IMR-90 (cell line): ENCODE data around the gene ARHGEF10L. TPM values are rescaled to one million over a fixed set of nuclear protein-coding genes. Genes with fewer than 3 reads are reported as not detected.

Experiments
- ATAC-seq: fragments of 200-7000 bp; cut with Tn5 transposase; 2 replicates; pipeline ENCODE4 v1.9.1; 2020; ENCODE audit warnings: low read depth, mild to moderate bottlenecking, moderate library complexity
- BruUV-seq: library from RNA; stranded (reverse); fragments of 400-500 nt; replicated peaks from 2 replicates; lab custom pipeline; 2021; lab: Mats Ljungman, UMichigan
- CTCF ChIA-PET: fragments of 300-600 bp; formaldehyde crosslinking; extraction: SDS; loops from one replicate; lab custom pipeline; 2021; ENCODE audit warnings: antibody characterized with exemption; lab: Yijun Ruan, JAX
- POLR2A ChIA-PET: fragments of 300-600 bp; sonication (Branson Sonifier 250); formaldehyde crosslinking; loops from one replicate; lab custom pipeline; 2022; ENCODE audit warnings: antibody characterized with exemption; ENCODE audit not compliant: unreplicated experiment; lab: Charles Lee
- DNase-seq: peaks from one replicate; pipeline ENCODE4 v3.0.0; 2013
- H2AFZ ChIP-seq: replicated peaks from 2 replicates; pipeline ENCODE3; 2013; ENCODE audit warnings: low read length, mild to moderate bottlenecking; ENCODE audit not compliant: poor library complexity
- H2AK5ac ChIP-seq: 2 replicates; pipeline ENCODE4 v1.6.1; 2013; ENCODE audit warnings: low read depth, low read length, inconsistent platforms
- H2AK9ac ChIP-seq: replicated peaks from 2 replicates; pipeline ENCODE3; 2013; ENCODE audit warnings: mild to moderate bottlenecking, low read depth, low read length, moderate library complexity; ENCODE audit not compliant: poor library complexity
- H2BK120ac ChIP-seq: 2 replicates; pipeline ENCODE4 v1.6.1; 2013; ENCODE audit warnings: low read depth, low read length, inconsistent platforms
- H2BK15ac ChIP-seq: 3 replicates; pipeline ENCODE4 v1.6.1; 2013; ENCODE audit warnings: low read depth, low read length, inconsistent platforms
- H2BK20ac ChIP-seq: 2 replicates; pipeline ENCODE4 v1.6.1; 2013; ENCODE audit warnings: low read depth, mild to moderate bottlenecking, inconsistent platforms, low read length, moderate library complexity
- H2BK5ac ChIP-seq: 2 replicates; pipeline ENCODE4 v1.6.1; 2013; ENCODE audit warnings: mild to moderate bottlenecking, low read depth, low read length, inconsistent platforms; ENCODE audit not compliant: poor library complexity, severe bottlenecking
- H3K14ac ChIP-seq: replicated peaks from 2 replicates; pipeline ENCODE4 v1.6.1; 2013; ENCODE audit warnings: low read depth, low read length, inconsistent platforms
- H3K18ac ChIP-seq: 2 replicates; pipeline ENCODE4 v1.6.1; 2013; ENCODE audit warnings: low read depth, low read length, control low read depth
- H3K23ac ChIP-seq: 2 replicates; pipeline ENCODE4 v1.6.1; 2013; ENCODE audit warnings: low read depth, low read length, inconsistent platforms
- H3K27ac ChIP-seq: 2 replicates; pipeline ENCODE4 v1.5.1; 2013; ENCODE audit warnings: mild to moderate bottlenecking, control low read depth, low read length; ENCODE audit not compliant: insufficient read depth
- H3K27me3 ChIP-seq: 2 replicates; pipeline ENCODE4 v1.6.1; 2013; ENCODE audit warnings: low read length; ENCODE audit not compliant: control insufficient read depth, insufficient read depth
- H3K36me3 ChIP-seq: 2 replicates; pipeline ENCODE4 v1.6.1; 2013; ENCODE audit warnings: low read length, mixed read lengths; ENCODE audit not compliant: control insufficient read depth, insufficient read depth
- H3K4ac ChIP-seq: 2 replicates; pipeline ENCODE4 v1.6.1; 2013; ENCODE audit warnings: low read depth, low read length, inconsistent platforms
- H3K4me1 ChIP-seq: 2 replicates; pipeline ENCODE4 v1.6.1; 2013; ENCODE audit warnings: low read length, mixed read lengths; ENCODE audit not compliant: control insufficient read depth, insufficient read depth
- H3K4me2 ChIP-seq: 2 replicates; pipeline ENCODE4 v1.6.1; 2013; ENCODE audit warnings: low read depth, mild to moderate bottlenecking, control low read depth, low read length, moderate library complexity
- H3K4me3 ChIP-seq: 2 replicates; pipeline ENCODE4 v1.5.1; 2013; ENCODE audit warnings: low read depth, mild to moderate bottlenecking, control low read depth, low read length, moderate library complexity; ENCODE audit not compliant: insufficient read depth
- H3K56ac ChIP-seq: 2 replicates; pipeline ENCODE4 v1.6.1; 2013; ENCODE audit warnings: low read length, inconsistent platforms; ENCODE audit not compliant: insufficient read depth; ENCODE audit errors: extremely low read depth
- H3K79me1 ChIP-seq, 2 experiments: 2 replicates each; pipeline ENCODE4 v1.6.1; 2013; ENCODE audit warnings: low read length in 2 of 2, inconsistent platforms in 1 of 2, low read depth in 1 of 2
- H3K9ac ChIP-seq: 2 replicates; pipeline ENCODE4 v1.6.1; 2013; ENCODE audit warnings: low read depth, low read length, control low read depth
- H3K9me1 ChIP-seq: 2 replicates; pipeline ENCODE4 v1.6.1; 2013; ENCODE audit warnings: low read length, inconsistent platforms; ENCODE audit not compliant: insufficient read depth
- H3K9me3 ChIP-seq: 2 replicates; pipeline ENCODE4 v1.6.1; 2013; ENCODE audit warnings: low read length; ENCODE audit not compliant: control insufficient read depth, insufficient read depth
- H4K20me1 ChIP-seq: 2 replicates; pipeline ENCODE4 v1.6.1; 2013; ENCODE audit warnings: low read length, inconsistent platforms; ENCODE audit not compliant: insufficient read depth
- H4K5ac ChIP-seq: 2 replicates; pipeline ENCODE4 v1.6.1; 2013; ENCODE audit warnings: mild to moderate bottlenecking, low read depth, low read length, control low read depth
- H4K8ac ChIP-seq, 2 experiments: 2 replicates each; pipeline ENCODE4 v1.6.1; 2013; ENCODE audit warnings: low read depth in 2 of 2, low read length in 2 of 2, control low read depth in 1 of 2, inconsistent platforms in 1 of 2
- H4K91ac ChIP-seq: 2 replicates; pipeline ENCODE4 v1.6.1; 2013; ENCODE audit warnings: low read depth, low read length, inconsistent platforms; ENCODE audit not compliant: insufficient read depth
- CHD1 ChIP-seq: IDR thresholded peaks from 2 replicates; pipeline ENCODE4 v1.6.1; 2012; ENCODE audit warnings: low read depth, low read length, improper control_type of control experiment
- MAZ ChIP-seq: IDR thresholded peaks from 2 replicates; pipeline ENCODE4 v1.6.1; 2012; ENCODE audit warnings: low read depth, mild to moderate bottlenecking, low read length, improper control_type of control experiment, moderate library complexity, borderline replicate concordance
- WGBS, 2 experiments: methylation state at CpG; one replicate each; pipeline versions ENCODE4 v1.1.5 to v1.1.7; 2013; ENCODE audit warnings: missing lambda C conversion rate in 2 of 2; ENCODE audit not compliant: insufficient read length in 1 of 2; ENCODE audit errors: extremely low coverage in 2 of 2; 5-methylcytosine and 5-hydroxymethylcytosine counted together
- dilution Hi-C: fragments of 300-500 bp; cut with HindIII; formaldehyde crosslinking; loops from one replicate; pipeline ENCODE4 v1.14.3; 2018; ENCODE audit warnings: low sequenced_read_pairs; ENCODE audit not compliant: unreplicated experiment
- in situ Hi-C: fragments of 300-500 bp; cut with MboI; formaldehyde crosslinking; loops from 3 replicates; pipeline ENCODE4 v1.14.3; 2019; ENCODE audit warnings: low sequenced_read_pairs, inconsistent platforms, mixed read lengths
- intact Hi-C: fragments of 100-400 bp; cut with micrococcal nuclease; formaldehyde crosslinking; loops from 2 replicates; pipeline ENCODE4 v1.10.0; 2022
- polyA plus RNA-seq, 3 experiments: library from polyadenylated mRNA; depleted of rRNA; stranded (reverse); fragments of >200 nt; gene quantifications; 2 replicates each; pipeline ENCODE4 v1.2.3, GENCODE V29; 2012; ENCODE audit warnings: low replicate concordance in 1 of 3
- total RNA-seq: library from RNA; depleted of rRNA; stranded (reverse); fragments of >200 nt; gene quantifications from 2 replicates; pipeline ENCODE4 v1.2.3, GENCODE V29; 2012

Gene ARHGEF10L
- total and polyA plus RNA-seq, 2 of the 4 experiments (the other 2 are of a cell fraction) = 4.8 to 12.4 TPM

- in situ Hi-C loops = loop anchor here (5.0 kb wide), 1 partner anchor 160 kb away; no protein-coding TSS in a partner anchor
- Histone ChIP-seq H3K27me3 (no peaks in the 10 kb centered on the region), H3K36me3 (peaks cover 23% of the 10 kb centered on the region)
These were observed 122.8 kb downstream of the ARHGEF10L start for GRCh38 chr1:17662296-17662695.

More at GRCh38 chr1:17662296-17662695, 122.8 kb downstream of the ARHGEF10L start:
- Histone ChIP-seq H2BK15ac (no peak overlapping the region), H3K9ac (no peak overlapping the region), H2AK9ac (no peak overlapping the region), H3K4me2 (no peak overlapping the region), H4K8ac (no peak overlapping the region), H3K4me1 (no peaks in the 10 kb centered on the region), H3K9me3 (no peaks in the 10 kb centered on the region), H4K5ac (no peak overlapping the region), H3K56ac (no peak overlapping the region), H2AK5ac (no peak overlapping the region), H2AFZ (no peak overlapping the region), H4K20me1 (0 out of 2 replicates have a peak, but pooled peaks cover 4% of the 10 kb centered on the region), H3K14ac (no peak overlapping the region), H3K79me1 (no peaks in the 10 kb centered on the region; a peak in 1 of 4 replicates), H3K23ac (no peak overlapping the region), H3K4ac (no peak overlapping the region), H3K18ac (no peak overlapping the region), H3K9me1 (no peaks in the 10 kb centered on the region), H2BK20ac (no peak overlapping the region), H2BK120ac (no peak overlapping the region), H3K4me3 (no peak overlapping the region), H4K91ac (no peak overlapping the region), H3K27ac (no peak overlapping the region), H2BK5ac (no peak overlapping the region)
- no TSS peak for BruUV-seq
- POLR2A ChIA-PET = no interaction called here
- ATAC-seq (no peak), DNase-seq (no peak)
- dilution Hi-C loops (no loop called here), intact Hi-C loops (loop anchor here (1.0 kb wide), 1 partner anchor 164 kb away; no protein-coding TSS in a partner anchor)
- TF ChIP-seq CHD1 (no peak), MAZ (no peak)
- CTCF ChIA-PET = interaction anchor here (0.7 to 2.2 kb wide), 6 partner anchors 11 to 306 kb away, joined by 3 to 10 read pairs (median 4); no protein-coding TSS in a partner anchor
- WGBS, 2 experiments = 97% methylated on average over 9 of the region's 10 CpGs; no CpG with 5 or more reads in 1 of the 2 experiments
